Suppressor macrophage treated with lipopolysaccharide for 4 hours (primary cell): ENCODE measurements around the gene ACCSL.

Experiments used
- DNase-seq: peaks from one replicate; pipeline ENCODE4 v3.0.0-alpha.2; 2020

ACCSL gene

DNA sequence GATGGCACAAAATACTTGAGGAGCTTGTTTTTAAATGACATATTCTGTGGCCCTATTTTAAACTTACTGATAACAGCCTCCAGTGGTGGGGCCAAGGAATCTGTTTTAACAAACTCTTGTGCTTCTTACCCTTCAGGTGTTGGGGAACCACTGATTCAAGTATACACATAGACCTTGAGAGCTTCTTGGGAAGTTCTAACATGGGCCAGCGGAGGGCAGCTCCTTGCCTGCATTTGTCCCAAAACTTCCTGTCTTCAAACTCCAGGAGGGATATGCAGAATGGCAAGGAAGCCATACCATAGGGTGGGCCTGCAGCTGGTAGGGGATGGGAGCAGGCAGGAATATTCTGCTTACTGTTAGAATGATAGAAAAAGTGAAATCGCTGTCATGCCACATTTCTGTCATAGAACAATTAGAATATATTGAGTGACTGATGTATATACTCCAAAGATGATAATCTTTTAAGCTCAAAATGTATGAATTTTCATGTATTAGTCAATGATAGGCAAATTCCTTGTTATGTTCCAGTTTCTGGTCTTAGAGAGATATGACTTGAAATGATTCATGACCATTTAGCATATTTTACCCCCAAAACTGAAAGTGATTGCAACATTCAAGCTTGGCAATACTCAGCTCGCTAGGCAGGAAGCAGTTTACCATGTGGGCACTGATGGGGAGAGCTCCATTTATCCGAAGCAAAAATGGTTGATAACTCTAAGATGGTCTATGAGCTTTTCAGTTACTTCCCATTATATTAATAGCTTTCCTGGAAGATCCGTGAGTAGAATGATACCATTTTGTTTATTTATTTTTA, 56.9 kb downstream of the ACCSL start:
- peak; percentile 84 for DNase-seq

DNA sequence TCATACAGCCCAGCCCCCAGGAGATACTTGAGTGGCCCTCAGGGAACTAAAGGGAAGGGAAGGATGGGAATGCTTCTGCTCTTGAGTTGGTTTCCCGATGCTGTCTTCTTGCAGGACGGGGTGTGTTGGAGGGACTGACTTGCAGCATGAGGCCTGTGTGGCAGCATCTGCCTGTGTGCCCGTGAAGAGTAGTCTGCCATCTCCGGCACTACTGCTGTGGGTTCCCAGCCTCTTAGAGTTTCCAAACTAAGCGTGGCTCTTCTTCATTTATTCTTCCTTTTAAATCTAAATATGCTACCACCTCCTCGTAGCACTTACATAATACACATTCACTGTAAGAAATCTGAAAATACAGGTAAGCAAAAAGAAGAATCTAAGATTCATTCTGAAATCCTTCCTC, 60.5 kb downstream of the ACCSL start:
- DNase-seq = no peak
